ENCODE data around the gene C1GALT1. TPM values are rescaled to one million over a fixed set of nuclear protein-coding genes. Genes with fewer than 3 reads are reported as not detected.
A peak's percentile ranks its signal among the peaks of the same experiment; 100 is the strongest.

Gene C1GALT1
- total RNA-seq, 1 experiment from 2014 or later, result 46.1 TPM

GRCh38 chr7:7156663-7157062, 25.7 kb upstream of the C1GALT1 start:
- Histone ChIP-seq H3K9me3 (replicated peaks) (peaks cover 8% of the 10 kb centered on the region; the same call in 1 of the 2 replicates), H3K36me3 (no peaks in the 10 kb centered on the region), H3K4me3 (peak overlapping the region; percentile 18), H3K4me1 (peaks cover 33% of the 10 kb centered on the region), H3K27me3 (no peaks in the 10 kb centered on the region), H3K27ac (peak overlapping the region; percentile 92)
- peak in 1 of 2 experiments; percentile 38 for DNase-seq

- Histone ChIP-seq H3K27ac (peak overlapping the region; percentile 92), H3K4me1 (peaks cover 33% of the 10 kb centered on the region), H3K27me3 (no peaks in the 10 kb centered on the region), H3K36me3 (no peaks in the 10 kb centered on the region), H3K4me3 (peak overlapping the region; percentile 32), H3K9me3 (replicated peaks) (peaks cover 8% of the 10 kb centered on the region; the same call in 1 of the 2 replicates)
- peak; percentile 91 to 95 for DNase-seq
These were observed 25.0 kb upstream of the C1GALT1 start for GRCh38 chr7:7157177-7157886.

- peaks cover 33% of the 10 kb centered on the region for H3K4me1 ChIP-seq
- H3K9me3 ChIP-seq (replicated peaks), result peaks cover 8% of the 10 kb centered on the region; the same call in 1 of the 2 replicates
- no peaks in the 10 kb centered on the region for H3K36me3 ChIP-seq
- H3K27ac ChIP-seq, result peak overlapping the region; percentile 92
- DNase-seq, result peak in 1 of 2 experiments; percentile 44
- H3K27me3 ChIP-seq, result no peaks in the 10 kb centered on the region
- peak overlapping the region; percentile 32 for H3K4me3 ChIP-seq
These were observed 24.5 kb upstream of the C1GALT1 start for GRCh38 chr7:7157887-7158271.

- no peaks in the 10 kb centered on the region for H3K27me3 ChIP-seq
- H3K27ac ChIP-seq, result no peak overlapping the region
- DNase-seq, result peak in 1 of 2 experiments; percentile 24
- H3K36me3 ChIP-seq, result no peaks in the 10 kb centered on the region
- H3K9me3 ChIP-seq (replicated peaks), result peaks cover 8% of the 10 kb centered on the region
- H3K4me1 ChIP-seq, result peaks cover 33% of the 10 kb centered on the region
- no peak overlapping the region for H3K4me3 ChIP-seq
These were observed 23.2 kb upstream of the C1GALT1 start for GRCh38 chr7:7159063-7159658.

- no peaks in the 10 kb centered on the region for H3K36me3 ChIP-seq
- DNase-seq, result no peak
- no peaks in the 10 kb centered on the region for H3K4me1 ChIP-seq
- no peak overlapping the region for H3K27ac ChIP-seq
- no peaks in the 10 kb centered on the region for H3K27me3 ChIP-seq
- no peak overlapping the region for H3K4me3 ChIP-seq
- peaks cover 3% of the 10 kb centered on the region; the same call in 1 of the 2 replicates for H3K9me3 ChIP-seq (replicated peaks)
These were observed 17.8 kb upstream of the C1GALT1 start for GRCh38 chr7:7164591-7164990.

GRCh38 chr7:7165372-7165771, 17.0 kb upstream of the C1GALT1 start:
- Histone ChIP-seq H3K4me1 (no peaks in the 10 kb centered on the region), H3K9me3 (replicated peaks) (peaks cover 3% of the 10 kb centered on the region; the same call in 1 of the 2 replicates)
- no peak for DNase-seq

GRCh38 chr7:7166318-7166717, 16.0 kb upstream of the C1GALT1 start:
- Histone ChIP-seq H3K4me1 (no peaks in the 10 kb centered on the region), H3K36me3 (no peaks in the 10 kb centered on the region), H3K27ac (no peak overlapping the region), H3K4me3 (no peak overlapping the region), H3K27me3 (no peaks in the 10 kb centered on the region), H3K9me3 (replicated peaks) (peaks cover 3% of the 10 kb centered on the region; the same call in 1 of the 2 replicates)
- DNase-seq, result no peak

More at GRCh38 chr7:7165372-7165771, 17.0 kb upstream of the C1GALT1 start:
- Histone ChIP-seq H3K36me3 (no peaks in the 10 kb centered on the region), H3K27me3 (no peaks in the 10 kb centered on the region), H3K4me3 (no peak overlapping the region), H3K27ac (no peak overlapping the region)

- Histone ChIP-seq H3K27me3 (no peaks in the 10 kb centered on the region), H3K27ac (no peak overlapping the region), H3K4me1 (no peaks in the 10 kb centered on the region), H3K9me3 (replicated peaks) (no peaks in the 10 kb centered on the region), H3K36me3 (no peaks in the 10 kb centered on the region), H3K4me3 (no peak overlapping the region)
- no peak for DNase-seq
These were observed 13.0 kb upstream of the C1GALT1 start for GRCh38 chr7:7169296-7169695.

- Histone ChIP-seq H3K4me1 (peaks cover 20% of the 10 kb centered on the region), H3K9me3 (replicated peaks) (peaks cover 5% of the 10 kb centered on the region), H3K36me3 (no peaks in the 10 kb centered on the region), H3K27ac (no peak overlapping the region), H3K27me3 (no peaks in the 10 kb centered on the region), H3K4me3 (no peak overlapping the region)
- no peak for DNase-seq
These were observed 8.2 kb upstream of the C1GALT1 start for GRCh38 chr7:7173956-7174632.

- Histone ChIP-seq H3K4me1 (peaks cover 20% of the 10 kb centered on the region), H3K27ac (no peak overlapping the region), H3K9me3 (replicated peaks) (peaks cover 5% of the 10 kb centered on the region), H3K36me3 (no peaks in the 10 kb centered on the region), H3K27me3 (no peaks in the 10 kb centered on the region), H3K4me3 (no peak overlapping the region)
- DNase-seq, result no peak
These were observed 7.2 kb upstream of the C1GALT1 start for GRCh38 chr7:7175075-7175695.

- H3K36me3 ChIP-seq, result no peaks in the 10 kb centered on the region
- DNase-seq, result peak; percentile 31 to 64
- H3K27ac ChIP-seq, result peak overlapping the region; percentile 79
- H3K9me3 ChIP-seq (replicated peaks), result peaks cover 5% of the 10 kb centered on the region
- peak overlapping the region; percentile 14 for H3K4me3 ChIP-seq
- H3K27me3 ChIP-seq, result no peaks in the 10 kb centered on the region
- H3K4me1 ChIP-seq, result peaks cover 24% of the 10 kb centered on the region
These were observed 5.8 kb upstream of the C1GALT1 start for GRCh38 chr7:7176406-7177043.

- peak in 1 of 2 experiments; percentile 46 for DNase-seq
- peak overlapping the region; percentile 79 for H3K27ac ChIP-seq
These were observed 5.3 kb upstream of the C1GALT1 start for GRCh38 chr7:7177044-7177517.

GRCh38 chr7:7178081-7178480, 4.3 kb upstream of the C1GALT1 start:
- Histone ChIP-seq H3K27me3 (no peaks in the 10 kb centered on the region), H3K9me3 (replicated peaks) (peaks cover 5% of the 10 kb centered on the region), H3K4me3 (no peak overlapping the region), H3K36me3 (no peaks in the 10 kb centered on the region), H3K27ac (no peak overlapping the region), H3K4me1 (peaks cover 24% of the 10 kb centered on the region)
- no peak for DNase-seq

More at GRCh38 chr7:7177044-7177517, 5.3 kb upstream of the C1GALT1 start:
- H3K4me3 ChIP-seq, result no peak overlapping the region
- H3K4me1 ChIP-seq, result peaks cover 24% of the 10 kb centered on the region
- H3K27me3 ChIP-seq, result no peaks in the 10 kb centered on the region
- no peaks in the 10 kb centered on the region for H3K36me3 ChIP-seq
- peaks cover 5% of the 10 kb centered on the region for H3K9me3 ChIP-seq (replicated peaks)

- H3K36me3 ChIP-seq, result no peaks in the 10 kb centered on the region
- H3K27ac ChIP-seq, result no peak overlapping the region
- H3K27me3 ChIP-seq, result no peaks in the 10 kb centered on the region
- no peak overlapping the region for H3K4me3 ChIP-seq
- H3K9me3 ChIP-seq (replicated peaks), result peaks cover 5% of the 10 kb centered on the region
- peaks cover 24% of the 10 kb centered on the region for H3K4me1 ChIP-seq
- DNase-seq, result no peak
These were observed 3.4 kb upstream of the C1GALT1 start for GRCh38 chr7:7178906-7179305.
